Tibial artery (tissue), 4 donors: ENCODE results near the gene TAB2.

Experiments used
- DNase-seq, 2 donors: peaks; one replicate each; pipeline ENCODE4 v3.0.0-alpha.2; 2019
- H3K27ac ChIP-seq, 2 donors: fragments of 200-600 bp; sonication (generic) in 1 of 2; 1 replicate in 1 of 2; 2 replicates in 1 of 2; pipeline ENCODE4 v1.5.1; 2018 to 2019; ENCODE audit warnings: mild to moderate bottlenecking in 1 of 2
- H3K27me3 ChIP-seq, 2 donors: fragments of 200-600 bp; sonication (generic) in 1 of 2; one replicate each; pipeline versions ENCODE4 v1.5.1 to v1.6.0; 2016 to 2019
- H3K36me3 ChIP-seq, 3 donors: fragments of 200-600 bp; sonication (generic) in 2 of 3; one replicate each; pipeline ENCODE4 v1.5.1; 2016 to 2019; ENCODE audit warnings: mild to moderate bottlenecking in 2 of 3
- H3K4me1 ChIP-seq, 4 donors: fragments of 200-600 bp; sonication (generic) in 2 of 4; 1 replicate in 3 of 4; 2 replicates in 1 of 4; pipeline ENCODE4 v1.5.1; 2016 to 2019
- H3K4me3 ChIP-seq, 2 donors: fragments of 200-600 bp; sonication (generic) in 1 of 2; 1 replicate in 1 of 2; 2 replicates in 1 of 2; pipeline ENCODE4 v1.5.1; 2018 to 2019; ENCODE audit warnings: mild to moderate bottlenecking in 2 of 2
- H3K9me3 ChIP-seq, 3 donors: fragments of 200-600 bp; sonication (generic) in 1 of 3; one replicate each; pipeline ENCODE4 v1.5.1; 2016 to 2019
- intact Hi-C: fragments of 100-400 bp; cut with DNase I; formaldehyde crosslinking; loops from one replicate; pipeline ENCODE4 v1.15.0; 2023; ENCODE audit warnings: low total_unique reads
- TF ChIP-seq, protein P1 (sequence below), 2 experiments: fragments of 200-600 bp in 1 of 2; fragments of 450-650 bp in 1 of 2; IDR thresholded peaks; one replicate each; pipeline ENCODE4 v1.5.1; 2017 to 2019; ENCODE audit warnings: antibody characterized with exemption in 2 of 2, mild to moderate bottlenecking in 1 of 2, moderate library complexity in 1 of 2

Gene TAB2

DNA sequence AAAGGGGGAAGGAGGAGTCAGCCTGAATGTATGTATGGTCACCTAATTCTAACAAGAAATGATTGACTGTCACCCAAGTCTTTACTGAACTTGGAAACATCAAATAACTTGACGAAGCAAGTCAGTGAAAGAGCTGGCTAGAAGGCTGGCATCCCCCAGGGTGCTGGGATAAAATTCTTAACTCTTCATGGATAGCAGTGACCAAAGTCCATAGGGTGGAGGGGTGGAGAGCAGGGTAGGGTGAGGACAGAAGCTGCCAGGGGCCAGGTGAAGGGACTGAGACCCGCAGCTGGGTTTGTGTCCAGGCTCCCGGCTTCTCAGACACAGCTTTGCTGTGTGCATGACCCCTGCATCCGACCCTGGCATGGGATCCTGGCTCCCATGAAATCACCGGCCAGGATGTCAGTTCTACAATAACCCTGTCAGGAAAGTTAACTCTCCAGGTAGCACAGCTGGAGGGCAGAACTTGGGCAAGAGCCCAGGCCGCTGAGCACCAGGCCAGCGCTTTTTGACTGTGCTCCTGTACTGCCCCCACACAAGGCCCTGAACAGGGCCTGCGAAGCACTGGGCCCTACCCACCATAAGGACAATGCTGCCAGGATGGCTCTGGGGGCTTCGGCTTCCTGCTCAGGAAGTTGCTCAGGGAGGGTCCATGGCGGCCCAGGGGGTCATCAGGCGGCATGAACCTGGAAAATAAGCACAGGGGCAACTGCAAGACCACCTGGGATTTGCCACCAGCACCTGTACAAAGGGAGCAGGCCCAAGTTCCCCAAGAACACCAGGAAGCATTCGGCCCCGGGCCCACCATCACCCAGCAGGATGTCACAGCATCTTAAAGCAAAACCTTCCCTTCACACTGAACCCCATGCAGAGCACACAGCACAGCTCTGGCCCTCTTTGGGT lies 134.8 kb downstream of the TAB2 start:
- Histone ChIP-seq H3K4me1 (peaks cover 6 to 56% (median 43%) of the 10 kb centered on the region in 4 donors), H3K27ac (no peak overlapping the region), H3K4me3 (no peak overlapping the region), H3K36me3 (no peaks in the 10 kb centered on the region), H3K27me3 (peaks cover 0 to 40% of the 10 kb centered on the region in 2 donors), H3K9me3 (no peaks in the 10 kb centered on the region)
- intact Hi-C loops: no loop called here
- DNase-seq: peak in 1 of 2 donors; percentile 56
- TF ChIP-seq, protein P1, sequence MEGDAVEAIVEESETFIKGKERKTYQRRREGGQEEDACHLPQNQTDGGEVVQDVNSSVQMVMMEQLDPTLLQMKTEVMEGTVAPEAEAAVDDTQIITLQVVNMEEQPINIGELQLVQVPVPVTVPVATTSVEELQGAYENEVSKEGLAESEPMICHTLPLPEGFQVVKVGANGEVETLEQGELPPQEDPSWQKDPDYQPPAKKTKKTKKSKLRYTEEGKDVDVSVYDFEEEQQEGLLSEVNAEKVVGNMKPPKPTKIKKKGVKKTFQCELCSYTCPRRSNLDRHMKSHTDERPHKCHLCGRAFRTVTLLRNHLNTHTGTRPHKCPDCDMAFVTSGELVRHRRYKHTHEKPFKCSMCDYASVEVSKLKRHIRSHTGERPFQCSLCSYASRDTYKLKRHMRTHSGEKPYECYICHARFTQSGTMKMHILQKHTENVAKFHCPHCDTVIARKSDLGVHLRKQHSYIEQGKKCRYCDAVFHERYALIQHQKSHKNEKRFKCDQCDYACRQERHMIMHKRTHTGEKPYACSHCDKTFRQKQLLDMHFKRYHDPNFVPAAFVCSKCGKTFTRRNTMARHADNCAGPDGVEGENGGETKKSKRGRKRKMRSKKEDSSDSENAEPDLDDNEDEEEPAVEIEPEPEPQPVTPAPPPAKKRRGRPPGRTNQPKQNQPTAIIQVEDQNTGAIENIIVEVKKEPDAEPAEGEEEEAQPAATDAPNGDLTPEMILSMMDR (IDR thresholded peaks at IDR 0.05): no peak

DNA sequence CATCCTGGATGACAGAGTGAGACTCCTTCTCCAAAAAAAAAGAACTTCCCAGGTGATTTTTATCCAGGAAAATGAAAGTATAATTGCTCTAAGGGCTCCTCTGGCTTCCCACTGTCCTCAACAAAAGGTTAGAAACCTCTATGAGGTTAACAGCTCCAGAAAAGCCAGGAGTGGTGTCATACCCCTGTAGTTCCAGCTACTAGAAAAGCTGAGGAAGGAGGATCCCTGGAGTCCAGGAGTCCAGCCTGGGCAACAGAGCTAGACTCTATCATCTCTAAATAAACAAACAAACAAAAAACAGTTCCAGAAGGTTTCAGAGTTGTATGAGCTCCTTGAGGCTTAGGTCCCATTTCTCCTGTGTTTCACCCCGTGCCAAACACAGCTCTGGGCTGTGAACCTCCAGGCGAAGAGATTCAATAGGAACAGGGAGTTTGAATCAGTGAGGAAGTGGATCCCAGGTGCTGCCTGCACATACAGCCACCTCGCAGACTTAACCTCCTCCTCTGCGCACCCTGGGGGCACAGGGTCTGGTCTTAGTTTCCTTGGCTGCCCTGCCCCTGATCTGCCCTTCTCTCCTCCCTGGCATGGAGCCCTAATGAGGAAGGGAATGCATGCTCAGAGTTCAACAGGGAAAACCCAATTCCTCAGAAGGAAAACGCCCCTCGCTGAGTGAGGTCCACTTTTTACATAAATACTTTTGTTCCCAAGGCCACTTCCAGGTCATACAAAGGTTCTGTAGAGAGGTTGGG lies 136.3 kb downstream of the TAB2 start:
- TF ChIP-seq, protein P1 (IDR thresholded peaks at IDR 0.05): no peak
- no peak for DNase-seq
- Histone ChIP-seq H3K27ac (peak overlapping the region; percentile 21 to 40), H3K27me3 (peaks cover 0 to 27% of the 10 kb centered on the region in 2 donors), H3K9me3 (no peaks in the 10 kb centered on the region), H3K4me3 (peak overlapping the region in 1 of 2 donors; percentile 17), H3K36me3 (no peaks in the 10 kb centered on the region), H3K4me1 (peaks cover 6 to 56% (median 43%) of the 10 kb centered on the region in 4 donors)
- intact Hi-C loops: no loop called here

DNA sequence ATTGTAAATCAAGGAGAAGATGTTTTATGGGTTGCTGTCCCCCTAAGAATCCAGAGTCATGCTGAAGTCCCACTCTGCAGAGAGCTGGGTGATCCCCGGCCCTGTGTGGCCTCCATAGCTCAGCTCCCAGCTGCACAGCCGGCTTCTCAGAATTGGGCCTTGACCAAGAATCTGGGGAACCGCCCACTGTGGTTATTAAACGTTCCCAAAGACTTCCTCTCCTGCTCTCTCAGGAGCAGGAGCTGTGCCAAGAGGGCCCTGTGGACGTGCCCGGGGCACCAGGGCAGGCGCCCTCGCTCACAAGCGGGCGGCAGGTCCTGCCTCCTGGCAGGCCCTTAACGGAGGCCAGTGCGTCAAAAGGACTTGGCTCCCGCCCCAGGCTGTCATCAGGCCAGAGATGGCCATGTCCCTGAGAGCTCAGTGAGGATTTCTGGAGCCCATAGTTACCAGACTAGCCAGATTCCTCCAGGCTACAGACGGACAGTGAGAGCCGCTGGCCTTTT lies 136.9 kb downstream of the TAB2 start:
- Histone ChIP-seq H3K9me3 (no peaks in the 10 kb centered on the region), H3K27me3 (peaks cover 0 to 21% of the 10 kb centered on the region in 2 donors), H3K27ac (peak overlapping the region; percentile 21 to 65), H3K4me1 (peaks cover 6 to 56% (median 43%) of the 10 kb centered on the region in 4 donors), H3K36me3 (no peaks in the 10 kb centered on the region), H3K4me3 (peak overlapping the region in 1 of 2 donors; percentile 17)
- TF ChIP-seq, protein P1 (IDR thresholded peaks at IDR 0.05): no peak
- DNase-seq: peak; percentile 96 to 99
- intact Hi-C loops: no loop called here

DNA sequence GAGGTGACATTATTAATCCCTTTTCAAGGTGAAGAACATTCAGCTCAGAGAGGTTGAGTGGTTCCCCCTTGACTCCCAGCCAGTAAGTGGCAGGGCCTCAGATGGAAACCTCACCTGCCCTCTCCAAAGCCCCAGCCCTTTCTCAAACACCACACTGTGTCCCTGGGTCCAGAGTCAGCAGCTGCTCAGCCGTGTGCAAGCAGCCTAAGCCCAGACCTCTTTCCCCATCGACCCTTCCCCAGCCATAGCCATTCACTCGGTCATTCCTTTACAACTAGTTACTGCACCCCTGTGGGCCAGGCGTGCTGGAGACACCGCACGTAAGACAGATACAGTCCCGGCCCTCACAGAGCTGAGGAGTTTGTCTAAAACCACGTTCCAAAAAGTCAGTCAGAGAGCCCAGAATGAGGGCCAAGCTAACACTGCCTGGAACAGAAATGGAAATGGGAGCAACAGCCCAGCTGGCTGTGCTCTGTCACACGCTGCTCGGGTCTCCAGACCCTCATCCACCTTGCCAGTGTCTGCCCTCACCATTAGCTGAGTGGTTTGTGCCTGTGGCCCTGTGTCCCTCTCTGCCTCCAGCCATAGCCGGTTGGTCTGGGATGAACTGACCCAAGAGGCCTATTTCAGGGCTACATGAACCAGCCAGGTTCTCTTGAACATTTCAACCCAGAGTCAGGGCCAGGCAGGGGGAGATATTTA lies 137.7 kb downstream of the TAB2 start:
- no peak for DNase-seq
- Histone ChIP-seq H3K4me1 (peaks cover 6 to 54% (median 43%) of the 10 kb centered on the region in 4 donors), H3K4me3 (peak overlapping the region in 1 of 2 donors; percentile 17), H3K27me3 (peaks cover 0 to 17% of the 10 kb centered on the region in 2 donors), H3K36me3 (no peaks in the 10 kb centered on the region), H3K9me3 (no peaks in the 10 kb centered on the region), H3K27ac (peak overlapping the region; percentile 21 to 65)
- intact Hi-C loops: no loop called here
- TF ChIP-seq, protein P1 (IDR thresholded peaks at IDR 0.05): no peak
